ENCODE measurements around the gene C15orf39.

DNA sequence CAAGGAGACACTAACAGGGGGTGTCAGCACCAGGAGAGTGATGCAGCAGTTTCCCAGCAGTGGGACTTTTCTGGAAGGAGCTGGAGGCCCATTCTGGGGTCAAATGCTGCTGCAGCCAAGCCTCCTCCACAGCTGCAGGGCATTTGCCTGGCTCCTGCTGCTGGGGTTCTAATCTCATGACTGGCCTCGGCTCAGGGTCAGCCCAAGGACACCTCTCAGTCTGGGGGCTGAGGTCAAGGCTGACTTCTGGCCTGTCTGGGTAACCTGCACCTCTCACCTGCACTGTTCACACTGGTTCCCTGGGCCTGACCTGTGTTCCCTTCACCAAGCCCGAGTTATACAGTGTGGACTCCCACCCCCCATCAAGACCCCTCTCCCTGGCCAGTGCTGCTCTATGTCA is 10.4 kb upstream of the C15orf39 start:
- TF ChIP-seq, protein P1, sequence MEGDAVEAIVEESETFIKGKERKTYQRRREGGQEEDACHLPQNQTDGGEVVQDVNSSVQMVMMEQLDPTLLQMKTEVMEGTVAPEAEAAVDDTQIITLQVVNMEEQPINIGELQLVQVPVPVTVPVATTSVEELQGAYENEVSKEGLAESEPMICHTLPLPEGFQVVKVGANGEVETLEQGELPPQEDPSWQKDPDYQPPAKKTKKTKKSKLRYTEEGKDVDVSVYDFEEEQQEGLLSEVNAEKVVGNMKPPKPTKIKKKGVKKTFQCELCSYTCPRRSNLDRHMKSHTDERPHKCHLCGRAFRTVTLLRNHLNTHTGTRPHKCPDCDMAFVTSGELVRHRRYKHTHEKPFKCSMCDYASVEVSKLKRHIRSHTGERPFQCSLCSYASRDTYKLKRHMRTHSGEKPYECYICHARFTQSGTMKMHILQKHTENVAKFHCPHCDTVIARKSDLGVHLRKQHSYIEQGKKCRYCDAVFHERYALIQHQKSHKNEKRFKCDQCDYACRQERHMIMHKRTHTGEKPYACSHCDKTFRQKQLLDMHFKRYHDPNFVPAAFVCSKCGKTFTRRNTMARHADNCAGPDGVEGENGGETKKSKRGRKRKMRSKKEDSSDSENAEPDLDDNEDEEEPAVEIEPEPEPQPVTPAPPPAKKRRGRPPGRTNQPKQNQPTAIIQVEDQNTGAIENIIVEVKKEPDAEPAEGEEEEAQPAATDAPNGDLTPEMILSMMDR (IDR thresholded peaks at IDR 0.05; ENCODE audit: low read length) = no peak
- TF ChIP-seq EZH2 (IDR thresholded peaks at IDR 0.05; ENCODE audit: borderline replicate concordance, low read length) = no peak

Data from OCI-LY1 (cell line).